Measurements from ENCODE around the gene DIPK1B. TPM values are rescaled to one million over a fixed set of nuclear protein-coding genes. Genes with fewer than 3 reads are reported as not detected.
"Not testable (repeated sequence)": the region's sequence is repeated elsewhere in the genome, so short reads cannot be mapped to it uniquely, and the experiment has no call there.

DIPK1B gene
- total RNA-seq, 4 donors from 2014 or later: 7.8 to 24.4 (median 11.2) TPM

- WGBS, 2 donors (ENCODE audit: low coverage in 1 of 2): 92% methylated on average over 2 of the region's 12 CpGs; no CpG with 5 or more reads in 1 of the 2 donors
Observed at GRCh38 chr9:136703276-136703860, 9.0 kb upstream of the DIPK1B start.

GRCh38 chr9:136704741-136705140 lies 7.6 kb upstream of the DIPK1B start:
- WGBS, 2 donors (ENCODE audit: low coverage in 1 of 2): 79 to 90% methylated on average over 2 of the region's 8 CpGs
- not testable (repeated sequence) for H3K9me3 ChIP-seq, H3K4me3 ChIP-seq, H3K36me3 ChIP-seq, H3K27ac ChIP-seq, ATAC-seq, H3K4me1 ChIP-seq
- H3K27me3 ChIP-seq: peaks cover 33% of the 10 kb centered on the region

More at GRCh38 chr9:136703276-136703860, 9.0 kb upstream of the DIPK1B start:
- TF ChIP-seq POLR2AphosphoS5 (IDR thresholded peaks at IDR 0.05): no peak
- no peak for TF ChIP-seq CTCF (IDR thresholded peaks at IDR 0.05)
- no peak for TF ChIP-seq POLR2A (IDR thresholded peaks at IDR 0.05)
- TF ChIP-seq EP300 (IDR thresholded peaks at IDR 0.05): no peak
- Histone ChIP-seq H3K4me1 (no peaks in the 10 kb centered on the region), H3K9me3 (no peaks in the 10 kb centered on the region), H3K4me3 (no peak overlapping the region), H3K27ac (no peak overlapping the region), H3K36me3 (no peaks in the 10 kb centered on the region), H3K27me3 (peaks cover 41% of the 10 kb centered on the region)
- no peak for ATAC-seq

- ATAC-seq: no peak
- H3K4me1 ChIP-seq: no peaks in the 10 kb centered on the region
- no peaks in the 10 kb centered on the region for H3K36me3 ChIP-seq
- H3K4me3 ChIP-seq: no peak overlapping the region
- 49 to 52% methylated on average over 3 to 5 of the region's 7 CpGs for WGBS, 2 donors (ENCODE audit: low coverage in 1 of 2)
- no peak overlapping the region for H3K27ac ChIP-seq
- peaks cover 30% of the 10 kb centered on the region for H3K27me3 ChIP-seq
- no peaks in the 10 kb centered on the region for H3K9me3 ChIP-seq
- TF ChIP-seq POLR2A (IDR thresholded peaks at IDR 0.05) (no peak), EP300 (IDR thresholded peaks at IDR 0.05) (no peak), POLR2AphosphoS5 (IDR thresholded peaks at IDR 0.05) (no peak), CTCF (IDR thresholded peaks at IDR 0.05) (no peak)
Observed at GRCh38 chr9:136705564-136705963, 6.8 kb upstream of the DIPK1B start.

- peaks cover 0 to 7% (median 5%) of the 10 kb centered on the region in 3 donors for H3K4me1 ChIP-seq
- no peaks in the 10 kb centered on the region for H3K36me3 ChIP-seq
- WGBS, 2 donors (ENCODE audit: low coverage in 1 of 2): 87% methylated on average over 4 of the region's 7 CpGs; no CpG with 5 or more reads in 1 of the 2 donors
- TF ChIP-seq POLR2AphosphoS5 (IDR thresholded peaks at IDR 0.05) (no peak), CTCF (IDR thresholded peaks at IDR 0.05) (no peak), POLR2A (IDR thresholded peaks at IDR 0.05) (no peak), EP300 (IDR thresholded peaks at IDR 0.05) (no peak)
- H3K9me3 ChIP-seq: no peaks in the 10 kb centered on the region
- peaks cover 26% of the 10 kb centered on the region for H3K27me3 ChIP-seq
- no peak overlapping the region for H3K27ac ChIP-seq
- H3K4me3 ChIP-seq: no peak overlapping the region
- ATAC-seq: no peak
Observed at GRCh38 chr9:136707011-136707410, 5.4 kb upstream of the DIPK1B start.

GRCh38 chr9:136707849-136708517 lies 4.4 kb upstream of the DIPK1B start:
- no peak overlapping the region for H3K4me3 ChIP-seq
- H3K27ac ChIP-seq: no peak overlapping the region
- TF ChIP-seq CTCF (IDR thresholded peaks at IDR 0.05) (no peak), EP300 (IDR thresholded peaks at IDR 0.05) (no peak), POLR2AphosphoS5 (IDR thresholded peaks at IDR 0.05) (no peak), POLR2A (IDR thresholded peaks at IDR 0.05) (no peak)
- H3K9me3 ChIP-seq: no peaks in the 10 kb centered on the region
- peaks cover 0 to 15% (median 10%) of the 10 kb centered on the region in 3 donors for H3K4me1 ChIP-seq
- peaks cover 25% of the 10 kb centered on the region for H3K27me3 ChIP-seq
- 83 to 88% methylated on average over 13 to 18 of the region's 22 CpGs for WGBS, 2 donors (ENCODE audit: low coverage in 1 of 2)
- ATAC-seq: no peak
- no peaks in the 10 kb centered on the region for H3K36me3 ChIP-seq
